Breast epithelium (tissue), 3 donors: ENCODE results near the gene REC8.

Experiments
- CTCF ChIP-seq, 3 donors: fragments of 450-650 bp; IDR thresholded peaks; one replicate each; pipeline ENCODE4 v1.5.1; 2016 to 2017; ENCODE audit warnings: antibody characterized with exemption in 3 of 3, mild to moderate bottlenecking in 3 of 3, moderate library complexity in 3 of 3
- POLR2A ChIP-seq: fragments of 450-650 bp; IDR thresholded peaks from one replicate; pipeline ENCODE4 v1.6.1; 2016; ENCODE audit warnings: antibody characterized with exemption, mild to moderate bottlenecking, moderate library complexity
- POLR2AphosphoS5 ChIP-seq, 3 donors: sonication (generic); formaldehyde crosslinking; IDR thresholded peaks; one replicate each; pipeline ENCODE4 v1.6.1; 2017; ENCODE audit warnings: antibody characterized with exemption in 3 of 3

GRCh38 chr14:24178399-24179178 is 6.7 kb downstream of the REC8 start:
- TF ChIP-seq POLR2A (no peak), POLR2AphosphoS5 (IDR thresholded peaks at IDR 0.05) (no peak), CTCF (IDR thresholded peaks at IDR 0.05) (no peak)
